Measurements from ENCODE around the gene CTNND2.

GRCh38 chr5:11247224-11247623 is 657.0 kb downstream of the CTNND2 start:
- TF ChIP-seq CTCF (IDR thresholded peaks at IDR 0.05; ENCODE audit: borderline replicate concordance, extremely low read depth, low read length, poor library complexity, severe bottlenecking) (no peak), EZH2 (IDR thresholded peaks at IDR 0.05; ENCODE audit: borderline replicate concordance, low read depth, low read length, severe bottlenecking) (no peak)

Data from DND-41 (cell line).